HG02981 (cell line): ENCODE data around the gene CD200.

Experiments
- ATAC-seq: cut with Tn5 transposase; IDR thresholded peaks from one replicate; pipeline ENCODE4 v1.9.1; 2021; ENCODE audit warnings: mild to moderate bottlenecking, moderate library complexity; ENCODE audit not compliant: unreplicated experiment

CD200 gene

GRCh38 chr3:112331851-112332250, 1.1 kb upstream of the CD200 start:
- ATAC-seq = no peak

- ATAC-seq = peak; percentile 42
These were observed 693 bp downstream of the CD200 start for GRCh38 chr3:112333381-112334317.

- ATAC-seq = no peak
These were observed 1.9 kb downstream of the CD200 start for GRCh38 chr3:112334691-112335433.

- no peak for ATAC-seq
These were observed 2.5 kb downstream of the CD200 start for GRCh38 chr3:112335434-112335781.

GRCh38 chr3:112338021-112338726, 5.2 kb downstream of the CD200 start:
- ATAC-seq = no peak

GRCh38 chr3:112338727-112339056, 5.7 kb downstream of the CD200 start:
- no peak for ATAC-seq

GRCh38 chr3:112339134-112339533, 6.2 kb downstream of the CD200 start:
- ATAC-seq = no peak

GRCh38 chr3:112339609-112340008, 6.7 kb downstream of the CD200 start:
- no peak for ATAC-seq

GRCh38 chr3:112341386-112341785, 8.4 kb downstream of the CD200 start:
- no peak for ATAC-seq

GRCh38 chr3:112345681-112346080, 12.7 kb downstream of the CD200 start:
- no peak for ATAC-seq

GRCh38 chr3:112346491-112347122, 13.7 kb downstream of the CD200 start:
- no peak for ATAC-seq

- ATAC-seq = no peak
These were observed 16.0 kb downstream of the CD200 start for GRCh38 chr3:112348943-112349342.

- ATAC-seq = no peak
These were observed 16.6 kb downstream of the CD200 start for GRCh38 chr3:112349557-112349956.

- ATAC-seq = no peak
These were observed 17.3 kb downstream of the CD200 start for GRCh38 chr3:112350018-112350810.

- ATAC-seq = no peak
These were observed 18.1 kb downstream of the CD200 start for GRCh38 chr3:112351036-112351435.

GRCh38 chr3:112351823-112352222, 18.9 kb downstream of the CD200 start:
- no peak for ATAC-seq

- no peak for ATAC-seq
These were observed 19.8 kb downstream of the CD200 start for GRCh38 chr3:112352720-112353119.

- no peak for ATAC-seq
These were observed 20.4 kb downstream of the CD200 start for GRCh38 chr3:112353365-112353764.

- no peak for ATAC-seq
These were observed 21.8 kb downstream of the CD200 start for GRCh38 chr3:112354642-112355306.

GRCh38 chr3:112355307-112355687, 22.3 kb downstream of the CD200 start:
- ATAC-seq = no peak
